ENCODE results near the gene DIS3L2.
"Not testable (repeated sequence)": the region's sequence is repeated elsewhere in the genome, so short reads cannot be mapped to it uniquely, and the experiment has no call there.

Gene DIS3L2

GRCh38 chr2:232009639-232010274 lies 48.2 kb downstream of the DIS3L2 start:
- no peak for DNase-seq (ENCODE audit: low spot score)

- no peak for DNase-seq (ENCODE audit: low spot score)
Observed at GRCh38 chr2:232013701-232014353, 52.3 kb downstream of the DIS3L2 start.

GRCh38 chr2:232014681-232015080 lies 53.2 kb downstream of the DIS3L2 start:
- DNase-seq (ENCODE audit: low spot score) = no peak

- no peak for DNase-seq (ENCODE audit: low spot score)
Observed at GRCh38 chr2:232018181-232018580, 56.7 kb downstream of the DIS3L2 start.

GRCh38 chr2:232022718-232023117 lies 61.2 kb downstream of the DIS3L2 start:
- no peak for DNase-seq (ENCODE audit: low spot score)

- no peak for DNase-seq (ENCODE audit: low spot score)
Observed at GRCh38 chr2:232023426-232023825, 61.9 kb downstream of the DIS3L2 start.

GRCh38 chr2:232024457-232024856 lies 62.9 kb downstream of the DIS3L2 start:
- no peak for DNase-seq (ENCODE audit: low spot score)

GRCh38 chr2:232026910-232027309 lies 65.4 kb downstream of the DIS3L2 start:
- DNase-seq (ENCODE audit: low spot score) = no peak

GRCh38 chr2:232027530-232027929 lies 66.0 kb downstream of the DIS3L2 start:
- DNase-seq (ENCODE audit: low spot score) = no peak

- no peak for DNase-seq (ENCODE audit: low spot score)
Observed at GRCh38 chr2:232028071-232028470, 66.6 kb downstream of the DIS3L2 start.

GRCh38 chr2:232028631-232029030 lies 67.1 kb downstream of the DIS3L2 start:
- DNase-seq (ENCODE audit: low spot score) = no peak

- DNase-seq (ENCODE audit: low spot score) = no peak
Observed at GRCh38 chr2:232029346-232029745, 67.8 kb downstream of the DIS3L2 start.

- no peak for DNase-seq (ENCODE audit: low spot score)
Observed at GRCh38 chr2:232030229-232030628, 68.7 kb downstream of the DIS3L2 start.

- DNase-seq (ENCODE audit: low spot score) = not testable (repeated sequence)
Observed at GRCh38 chr2:232035292-232035691, 73.8 kb downstream of the DIS3L2 start.

- not testable (repeated sequence) for DNase-seq (ENCODE audit: low spot score)
Observed at GRCh38 chr2:232036876-232037275, 75.4 kb downstream of the DIS3L2 start.

GRCh38 chr2:232038251-232038880 lies 76.9 kb downstream of the DIS3L2 start:
- DNase-seq (ENCODE audit: low spot score) = no peak

GRCh38 chr2:232038881-232039485 lies 77.5 kb downstream of the DIS3L2 start:
- no peak for DNase-seq (ENCODE audit: low spot score)

GRCh38 chr2:232042911-232043574 lies 81.5 kb downstream of the DIS3L2 start:
- DNase-seq (ENCODE audit: low spot score) = no peak

GRCh38 chr2:232043966-232044365 lies 82.5 kb downstream of the DIS3L2 start:
- no peak for DNase-seq (ENCODE audit: low spot score)

GRCh38 chr2:232049350-232049749 lies 87.8 kb downstream of the DIS3L2 start:
- DNase-seq (ENCODE audit: low spot score) = no peak

- no peak for DNase-seq (ENCODE audit: low spot score)
Observed at GRCh38 chr2:232052591-232052990, 91.1 kb downstream of the DIS3L2 start.

GRCh38 chr2:232053777-232054176 lies 92.3 kb downstream of the DIS3L2 start:
- DNase-seq (ENCODE audit: low spot score) = no peak
